ENCODE measurements around the gene NPLOC4.

NPLOC4 gene

DNA sequence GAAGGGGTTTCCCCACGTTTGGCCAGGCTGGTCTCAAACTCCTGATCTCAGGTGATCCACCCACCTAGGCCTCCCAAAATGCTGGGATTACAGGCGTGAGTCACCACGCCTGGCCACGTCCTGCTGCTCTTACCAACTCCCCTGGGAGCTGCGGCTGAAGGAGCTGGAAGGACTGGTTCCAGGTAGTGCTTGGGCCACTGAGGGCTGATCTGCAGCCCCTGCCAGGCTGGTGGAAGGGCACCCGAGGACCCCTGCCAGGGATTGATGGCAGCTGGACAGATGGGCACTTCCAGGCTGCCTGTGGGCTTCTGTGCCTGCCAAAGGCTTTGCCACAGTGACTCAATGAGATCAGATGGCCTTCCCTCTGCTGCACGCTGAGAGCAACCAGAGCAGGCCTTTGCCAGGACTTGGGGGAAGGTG, 27.1 kb upstream of the NPLOC4 start:
- DNase-seq = no peak

- DNase-seq = no peak
These were observed 25.1 kb upstream of the NPLOC4 start for GRCh38 chr17:81662002-81662401.

GRCh38 chr17:81660441-81660840, 23.5 kb upstream of the NPLOC4 start:
- no peak for DNase-seq

DNA sequence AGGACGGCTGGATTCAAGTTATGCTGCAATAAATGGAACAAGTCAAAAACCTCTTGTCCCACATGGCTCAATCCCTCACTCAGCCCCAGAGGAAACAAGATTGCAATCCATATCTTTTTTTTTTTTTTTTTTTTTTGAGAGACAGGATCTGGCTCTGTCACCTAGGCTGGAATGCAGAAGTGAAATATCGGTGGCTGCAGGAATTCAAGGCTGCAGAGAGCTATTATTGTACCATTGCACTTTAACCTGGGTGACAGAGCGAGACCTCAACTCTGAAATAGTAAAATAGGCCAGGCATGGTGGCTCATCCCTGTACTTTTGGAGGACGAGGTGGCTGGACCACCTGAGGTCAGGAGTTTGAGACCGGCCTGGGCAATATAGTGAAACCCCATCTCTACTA, 22.1 kb upstream of the NPLOC4 start:
- DNase-seq = no peak

DNA sequence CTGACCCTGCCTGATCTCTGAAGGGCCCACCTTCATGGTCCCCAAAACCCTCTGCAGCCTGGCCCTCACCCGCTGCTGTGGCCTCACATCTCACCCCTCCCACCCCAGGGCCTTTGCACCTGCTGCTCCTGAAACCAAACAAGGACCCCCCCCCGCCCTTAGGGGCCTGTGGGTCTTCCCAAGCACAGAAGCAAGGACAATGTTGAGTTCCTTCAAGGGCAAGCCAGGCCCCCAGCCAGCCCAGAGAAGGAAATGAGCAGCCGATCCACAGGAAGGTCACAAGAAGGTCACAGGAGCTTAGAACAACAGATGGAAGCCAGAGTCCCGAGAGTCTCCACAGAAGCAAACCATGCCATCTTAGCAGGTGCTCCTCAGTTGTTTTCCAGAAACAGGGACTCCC, 19.9 kb upstream of the NPLOC4 start:
- no peak for DNase-seq

DNA sequence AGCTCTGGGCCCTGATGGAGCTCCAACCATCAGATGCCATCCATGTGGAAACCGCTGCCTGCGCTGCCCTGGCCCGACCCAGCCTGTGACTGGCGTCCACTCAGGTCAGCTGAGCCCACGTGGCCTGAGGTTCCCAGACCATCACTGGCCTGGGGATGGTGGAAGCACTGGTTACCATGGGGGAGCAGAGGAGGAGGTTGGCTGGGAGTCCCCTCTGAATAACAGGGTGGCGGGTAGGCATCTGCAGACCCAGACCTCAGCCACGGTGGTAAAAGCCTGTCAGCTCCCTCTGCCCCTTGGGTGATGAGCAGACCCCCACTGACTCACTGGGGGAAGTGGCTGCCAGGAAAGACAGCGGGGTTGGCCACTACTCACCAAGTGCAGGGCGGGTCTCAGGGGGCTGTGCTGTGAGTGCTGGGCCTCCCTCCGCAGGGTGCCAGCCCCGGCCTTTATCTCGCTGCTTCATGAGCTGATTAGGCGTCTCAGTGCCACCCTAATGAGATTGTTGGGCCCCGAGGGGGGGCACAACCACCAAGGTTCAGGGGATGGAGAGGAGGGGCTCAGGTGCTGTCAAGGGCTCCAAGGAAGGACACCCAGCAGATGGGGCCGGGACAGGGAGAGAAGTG, 19.3 kb upstream of the NPLOC4 start, which contains the start of gene PDE6G:
TSS of gene PDE6G (minus strand) at position 425 of the 626 bp plus-strand sequence. CDS start 3,237 bp downstream, outside the sequence.
- DNase-seq = no peak

- DNase-seq = no peak
These were observed 18.6 kb upstream of the NPLOC4 start for GRCh38 chr17:81655378-81656117.

DNA sequence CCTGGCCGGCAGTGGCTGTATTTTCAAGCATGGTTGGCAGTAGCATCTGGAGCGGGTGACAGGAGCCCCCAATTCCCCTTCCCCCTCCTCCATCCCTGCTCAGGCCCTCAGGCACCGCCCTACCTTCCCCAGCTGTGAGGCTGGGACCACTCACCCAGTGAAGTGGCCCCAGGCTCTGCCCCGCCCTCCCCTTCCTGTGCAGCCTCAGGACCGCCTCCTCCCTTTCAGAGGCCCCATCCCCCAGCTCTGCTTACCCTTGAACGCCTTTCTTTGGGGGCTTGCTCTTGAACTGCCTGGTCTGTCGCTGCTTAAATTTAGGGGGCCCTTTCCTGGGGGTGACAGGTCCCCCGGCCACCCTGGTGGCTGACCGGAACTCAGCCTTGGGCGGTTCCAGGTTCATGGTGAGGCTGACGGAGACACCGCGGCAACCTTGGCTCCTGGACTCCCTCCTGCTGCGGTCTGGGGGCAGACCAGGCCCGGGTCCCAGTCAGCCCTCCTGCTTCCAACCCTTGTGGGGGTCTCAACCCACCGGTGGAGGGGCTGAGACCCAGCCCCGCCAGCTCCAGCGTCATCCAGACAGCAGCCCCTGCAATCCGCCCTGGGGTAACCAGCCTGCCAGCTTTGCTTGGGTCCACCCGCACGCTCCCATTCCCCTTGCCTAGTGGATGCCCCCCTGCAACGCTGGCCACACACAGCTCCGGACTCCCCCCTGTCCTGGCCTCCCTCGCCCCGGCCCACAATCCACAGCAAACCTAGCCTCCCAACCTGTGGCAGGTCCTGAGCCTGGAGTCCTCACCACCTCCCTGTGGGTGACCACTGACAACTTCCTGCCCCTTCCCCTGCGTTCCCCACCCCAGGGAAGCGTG, 16.2 kb upstream of the NPLOC4 start:
- no peak for DNase-seq

GRCh38 chr17:81651692-81652091, 14.8 kb upstream of the NPLOC4 start:
- no peak for DNase-seq

DNA sequence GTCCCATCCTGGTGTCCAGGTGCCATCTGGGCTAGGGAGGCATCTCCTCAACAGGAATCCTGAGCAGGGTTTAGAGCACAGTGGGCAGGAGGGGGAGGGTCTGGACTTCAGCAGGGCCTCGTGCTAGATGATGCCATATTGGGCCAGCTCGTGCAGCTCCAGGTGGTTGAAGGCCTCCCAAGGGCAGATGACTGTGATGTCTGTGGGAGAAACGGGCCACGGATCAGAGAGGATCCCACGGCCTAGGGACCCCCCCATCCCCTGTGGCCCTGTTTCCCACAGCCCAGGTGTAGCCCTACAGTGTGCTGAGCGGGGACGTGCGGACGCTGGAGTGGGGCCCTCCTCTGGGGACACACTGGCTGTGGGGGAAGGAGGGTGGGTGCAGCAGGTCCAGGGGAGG, 14.0 kb upstream of the NPLOC4 start:
- DNase-seq = no peak

DNA sequence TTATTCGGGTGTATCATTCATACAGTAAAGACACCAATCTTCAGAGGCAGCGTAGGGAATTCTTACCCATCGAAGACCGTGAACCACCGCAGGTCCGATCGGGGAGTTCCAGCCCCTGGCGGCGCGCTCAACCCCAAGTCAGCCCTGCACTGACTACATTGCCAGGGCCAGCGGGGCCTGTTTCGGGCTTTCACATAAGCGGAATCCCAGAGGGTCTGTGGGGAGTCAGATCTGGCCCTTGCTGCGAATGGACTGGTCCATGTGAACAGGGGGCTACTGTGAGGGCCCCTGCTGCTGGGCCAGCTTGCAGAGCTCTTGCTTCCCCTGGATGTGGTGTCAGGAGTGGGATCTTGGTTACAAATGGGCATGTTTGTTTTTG, 11.8 kb upstream of the NPLOC4 start:
- no peak for DNase-seq

- DNase-seq = no peak
These were observed 11.2 kb upstream of the NPLOC4 start for GRCh38 chr17:81648013-81648706.

GRCh38 chr17:81647640-81648012, 10.7 kb upstream of the NPLOC4 start:
- DNase-seq = no peak

DNA sequence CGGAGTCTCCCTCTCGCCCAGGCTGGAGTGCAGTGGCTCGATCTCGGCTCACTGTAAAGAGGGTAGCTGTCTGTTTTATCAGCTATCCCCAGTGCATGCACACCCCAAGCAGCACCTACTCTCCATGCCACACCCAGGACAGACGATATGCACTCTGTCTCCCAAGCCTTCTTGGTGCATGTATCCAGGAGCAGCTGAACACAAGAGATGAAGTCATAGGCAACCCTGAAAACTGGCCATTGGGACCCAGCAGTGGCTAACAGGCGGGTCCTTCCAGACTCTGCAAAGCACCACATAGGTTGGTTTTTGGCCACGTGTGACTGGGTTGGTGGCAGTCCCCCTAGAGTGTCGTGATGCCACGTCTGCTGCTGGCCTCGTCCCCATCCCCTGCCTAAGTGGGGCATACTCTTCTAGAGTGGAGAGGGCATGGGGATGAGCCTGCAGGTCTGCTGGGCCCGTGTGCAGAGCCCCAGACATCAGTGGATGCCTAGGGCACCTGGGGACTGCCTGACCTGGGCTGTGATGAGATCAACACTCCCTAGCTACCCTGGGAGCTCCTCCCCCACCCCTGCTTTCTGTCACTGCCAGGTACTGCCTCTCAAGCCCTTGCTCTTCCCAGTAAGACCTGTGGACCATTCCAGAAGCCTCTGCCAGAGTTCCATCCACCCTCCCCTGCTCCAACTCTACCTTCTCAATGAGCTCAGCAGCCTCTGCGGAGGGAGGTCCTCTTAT, 10.1 kb upstream of the NPLOC4 start:
- no peak for DNase-seq

- no peak for DNase-seq
These were observed 8.4 kb upstream of the NPLOC4 start for GRCh38 chr17:81644976-81645952.

DNA sequence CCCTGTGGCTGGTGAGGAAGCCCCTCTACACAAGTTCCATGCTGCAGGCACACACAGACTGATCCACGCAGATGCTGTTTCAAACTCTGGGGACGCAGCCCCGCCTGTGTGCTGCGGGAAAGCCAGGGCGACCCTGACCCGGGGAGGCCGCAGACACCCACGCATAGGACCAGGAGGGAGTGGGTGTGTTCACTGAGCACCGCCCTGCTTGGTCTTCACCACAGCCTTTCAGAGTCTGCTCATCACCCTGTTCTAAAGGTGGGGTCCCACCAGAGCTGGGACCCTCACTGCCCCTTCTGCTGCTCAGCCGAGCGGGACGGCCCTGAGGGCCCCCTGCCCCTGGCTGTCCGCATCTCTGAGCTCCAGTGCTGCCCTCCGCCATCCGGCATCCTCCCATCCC, 7.6 kb upstream of the NPLOC4 start:
- DNase-seq = no peak

GRCh38 chr17:81641825-81642489, 5.0 kb upstream of the NPLOC4 start:
- DNase-seq = no peak

- DNase-seq = no peak
These were observed 3.1 kb upstream of the NPLOC4 start for GRCh38 chr17:81640011-81640410.

GRCh38 chr17:81638683-81639082, 1.8 kb upstream of the NPLOC4 start:
- DNase-seq = no peak
